AG09309 (cell line): Measurements from ENCODE around the gene DEXI.

Experiments
- DNase-seq: peaks from one replicate; pipeline ENCODE4 v3.0.0-alpha.2; 2010; ENCODE audit warnings: low read depth
- H3K4me3 ChIP-seq: 2 replicates; pipeline ENCODE4 v1.5.1; 2011; ENCODE audit warnings: mild to moderate bottlenecking, low read depth, low read length, moderate library complexity; ENCODE audit not compliant: control insufficient read depth
- CTCF ChIP-seq: IDR thresholded peaks from 2 replicates; pipeline ENCODE4 v1.5.1; 2011; ENCODE audit warnings: mild to moderate bottlenecking, low read depth, low read length, inconsistent platforms; ENCODE audit not compliant: insufficient read depth, control insufficient read depth; ENCODE audit errors: missing control alignments

The DEXI gene

GRCh38 chr16:10984509-10984908 is 42.2 kb upstream of the DEXI start:
- DNase-seq, result no peak
- TF ChIP-seq CTCF, result no peak

GRCh38 chr16:10983159-10983558 is 40.9 kb upstream of the DEXI start:
- no peak overlapping the region for H3K4me3 ChIP-seq
- DNase-seq, result no peak
- no peak for TF ChIP-seq CTCF

More at GRCh38 chr16:10984509-10984908, 42.2 kb upstream of the DEXI start:
- no peak overlapping the region for H3K4me3 ChIP-seq

- no peak for TF ChIP-seq CTCF
These were observed 40.3 kb upstream of the DEXI start for GRCh38 chr16:10982465-10983150.

GRCh38 chr16:10981697-10982216 is 39.5 kb upstream of the DEXI start:
- no peak overlapping the region for H3K4me3 ChIP-seq
- peak; percentile 31 for TF ChIP-seq CTCF
- no peak for DNase-seq

More at GRCh38 chr16:10982465-10983150, 40.3 kb upstream of the DEXI start:
- H3K4me3 ChIP-seq, result no peak overlapping the region
- DNase-seq, result no peak

GRCh38 chr16:10980813-10981212 is 38.5 kb upstream of the DEXI start:
- no peak for TF ChIP-seq CTCF
- no peak overlapping the region for H3K4me3 ChIP-seq
- DNase-seq, result no peak

GRCh38 chr16:10979717-10980601 is 37.7 kb upstream of the DEXI start:
- no peak overlapping the region for H3K4me3 ChIP-seq
- DNase-seq, result no peak
- TF ChIP-seq CTCF, result no peak
